Activated CD8-positive, alpha-beta T cell treated with anti-CD3 and anti-CD28 coated beads for 36 hours (primary cell): ENCODE measurements around the gene WDFY2. TPM values are rescaled to one million over a fixed set of nuclear protein-coding genes. Genes with fewer than 3 reads are reported as not detected.
A peak's percentile ranks its signal among the peaks of the same experiment; 100 is the strongest.

Experiments
- ATAC-seq: fragments of 200-7000 bp; cut with Tn5 transposase; one replicate; pipeline ENCODE4 v1.10.0; 2021; ENCODE audit warnings: mild to moderate bottlenecking, moderate library complexity
- CTCF ChIA-PET: fragments of 350-600 bp; sonication (Branson Sonifier 250); formaldehyde crosslinking; loops from one replicate; lab custom pipeline; 2021; ENCODE audit warnings: antibody characterized with exemption; lab: Charles Lee
- POLR2A ChIA-PET: fragments of 350-600 bp; sonication (Branson Sonifier 250); formaldehyde crosslinking; loops from one replicate; lab custom pipeline; 2021; ENCODE audit warnings: antibody characterized with exemption; lab: Charles Lee
- DNase-seq: peaks from one replicate; pipeline ENCODE4 v3.0.0-alpha.2; 2020
- H3K27ac Mint-ChIP-seq: one replicate; pipeline ENCODE4 v1.8.0; 2021; ENCODE audit warnings: mild to moderate bottlenecking, mixed read lengths
- H3K27me3 Mint-ChIP-seq: one replicate; pipeline ENCODE4 v1.8.0; 2021; ENCODE audit warnings: mixed read lengths
- H3K36me3 Mint-ChIP-seq: one replicate; pipeline ENCODE4 v1.8.0; 2021; ENCODE audit warnings: low read depth, mixed read lengths
- H3K4me1 Mint-ChIP-seq: one replicate; pipeline ENCODE4 v1.8.0; 2021; ENCODE audit warnings: low read depth, mixed read lengths
- H3K4me3 Mint-ChIP-seq: one replicate; pipeline ENCODE4 v1.8.0; 2021; ENCODE audit warnings: mild to moderate bottlenecking, moderate library complexity, mixed read lengths
- H3K9me3 Mint-ChIP-seq: one replicate; pipeline ENCODE4 v1.8.0; 2021; ENCODE audit warnings: mixed read lengths
- intact Hi-C: fragments of 100-400 bp; cut with micrococcal nuclease; formaldehyde crosslinking; loops from one replicate; pipeline ENCODE4 v1.10.0; 2022
- total RNA-seq, 2 experiments: library from RNA; stranded (reverse); gene quantifications; one replicate each; pipeline ENCODE4 v1.2.3, GENCODE V29; 2021
- TF ChIP-seq, protein P1 (sequence below): fragments of 200-600 bp; IDR thresholded peaks from one replicate; pipeline ENCODE4 v1.8.0; 2022; ENCODE audit warnings: antibody characterized with exemption, mild to moderate bottlenecking

The WDFY2 gene
- total RNA-seq, 2 experiments from 2014 or later = 11.2 to 11.6 TPM

DNA sequence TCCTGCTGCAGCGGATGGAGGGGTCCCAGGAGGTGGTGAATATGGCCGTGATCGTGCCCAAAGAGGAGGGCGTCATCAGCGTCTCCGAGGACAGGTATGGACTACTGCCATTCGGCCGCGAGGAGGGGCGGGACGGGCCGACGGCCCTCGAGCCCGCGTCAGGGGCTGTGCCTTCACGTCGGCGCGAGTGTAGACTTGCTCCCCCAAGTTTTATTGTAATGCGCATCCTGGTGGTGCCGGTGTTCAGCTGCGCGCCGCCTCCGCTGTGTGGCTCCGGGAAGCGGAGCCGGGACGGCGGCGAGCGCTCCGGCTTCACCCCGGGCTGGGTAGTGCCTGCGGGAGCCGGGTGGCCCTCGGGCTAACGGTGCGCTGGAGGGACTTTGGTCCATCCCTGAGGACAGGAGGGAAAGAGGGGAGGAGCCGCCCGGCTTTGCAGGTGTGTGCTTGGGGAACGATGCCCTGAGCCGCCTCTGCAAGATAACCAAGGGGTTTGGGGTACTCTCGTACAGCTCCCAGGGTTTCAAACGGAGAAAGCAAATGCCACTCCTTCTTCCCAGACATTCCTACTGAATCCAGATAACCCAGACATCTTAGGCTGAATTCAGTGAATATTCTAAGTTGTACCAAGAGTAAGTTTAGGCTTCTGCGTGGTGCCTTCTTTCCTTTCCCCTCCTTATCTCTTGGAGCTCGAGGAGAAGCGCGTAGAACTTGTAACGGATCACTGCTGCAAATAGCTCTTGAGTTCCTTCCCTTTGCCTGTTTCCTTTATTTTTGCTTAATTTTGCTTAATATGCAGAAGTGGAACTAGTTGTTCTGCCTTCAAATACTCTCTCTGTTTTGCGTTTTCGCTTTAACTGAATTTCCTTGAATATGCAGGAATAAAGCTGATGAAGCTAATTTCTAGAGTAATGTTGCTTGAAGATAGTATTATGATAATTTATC lies 740 bp downstream of the WDFY2 start:
- peaks cover 40% of the 10 kb centered on the region for H3K4me1 Mint-ChIP-seq
- peak; percentile 79 for DNase-seq
- TF ChIP-seq, protein P1, sequence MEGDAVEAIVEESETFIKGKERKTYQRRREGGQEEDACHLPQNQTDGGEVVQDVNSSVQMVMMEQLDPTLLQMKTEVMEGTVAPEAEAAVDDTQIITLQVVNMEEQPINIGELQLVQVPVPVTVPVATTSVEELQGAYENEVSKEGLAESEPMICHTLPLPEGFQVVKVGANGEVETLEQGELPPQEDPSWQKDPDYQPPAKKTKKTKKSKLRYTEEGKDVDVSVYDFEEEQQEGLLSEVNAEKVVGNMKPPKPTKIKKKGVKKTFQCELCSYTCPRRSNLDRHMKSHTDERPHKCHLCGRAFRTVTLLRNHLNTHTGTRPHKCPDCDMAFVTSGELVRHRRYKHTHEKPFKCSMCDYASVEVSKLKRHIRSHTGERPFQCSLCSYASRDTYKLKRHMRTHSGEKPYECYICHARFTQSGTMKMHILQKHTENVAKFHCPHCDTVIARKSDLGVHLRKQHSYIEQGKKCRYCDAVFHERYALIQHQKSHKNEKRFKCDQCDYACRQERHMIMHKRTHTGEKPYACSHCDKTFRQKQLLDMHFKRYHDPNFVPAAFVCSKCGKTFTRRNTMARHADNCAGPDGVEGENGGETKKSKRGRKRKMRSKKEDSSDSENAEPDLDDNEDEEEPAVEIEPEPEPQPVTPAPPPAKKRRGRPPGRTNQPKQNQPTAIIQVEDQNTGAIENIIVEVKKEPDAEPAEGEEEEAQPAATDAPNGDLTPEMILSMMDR = peak; percentile 11
- ChIA-PET CTCF (interaction anchor here (1.0 to 3.6 kb wide), 11 partner anchors 11 to 230 kb away, joined by 3 to 17 read pairs (median 5); no protein-coding TSS in a partner anchor), POLR2A (interaction anchor here (0.7 to 3.0 kb wide), 8 partner anchors 10 to 180 kb away, joined by 3 to 18 read pairs (median 4); partner anchors contain the start of gene INTS6)
- H3K27me3 Mint-ChIP-seq = no peaks in the 10 kb centered on the region
- peaks cover 2% of the 10 kb centered on the region for H3K36me3 Mint-ChIP-seq
- intact Hi-C loops = loop anchor here (2.0 to 5.0 kb wide), 2 partner anchors 132 to 217 kb away; partner anchors contain the start of genes DHRS12 and INTS6
- H3K9me3 Mint-ChIP-seq = no peaks in the 10 kb centered on the region
- H3K4me3 Mint-ChIP-seq = peak overlapping the region; percentile 80
- H3K27ac Mint-ChIP-seq = peak overlapping the region; percentile 96
- peak; percentile 24 for ATAC-seq

DNA sequence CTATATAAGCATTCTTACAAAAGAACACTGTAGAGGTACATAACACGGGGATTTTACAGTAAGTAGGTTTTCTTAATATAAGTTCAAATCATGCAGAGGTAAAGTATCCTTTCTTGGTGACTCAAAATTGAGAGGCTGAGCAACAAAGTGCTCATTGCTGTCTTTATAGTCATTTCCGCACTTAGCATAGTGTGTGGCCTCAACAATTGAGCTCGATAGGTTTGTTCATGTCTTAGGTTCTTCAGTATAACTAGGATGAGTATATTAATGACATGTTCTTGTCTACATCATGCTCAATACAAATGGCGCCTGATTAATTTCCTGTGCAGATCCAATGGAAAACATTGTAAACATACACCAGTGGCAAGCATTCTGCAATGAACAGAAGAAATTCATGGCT lies 1.4 kb downstream of the WDFY2 start:
- H3K27me3 Mint-ChIP-seq = no peaks in the 10 kb centered on the region
- intact Hi-C loops = loop anchor here (2.0 to 5.0 kb wide), 2 partner anchors 133 to 217 kb away; partner anchors contain the start of genes DHRS12 and INTS6
- H3K36me3 Mint-ChIP-seq = peaks cover 2% of the 10 kb centered on the region
- TF ChIP-seq, protein P1 = no peak
- no peaks in the 10 kb centered on the region for H3K9me3 Mint-ChIP-seq
- ATAC-seq = no peak
- H3K4me1 Mint-ChIP-seq = peaks cover 46% of the 10 kb centered on the region
- POLR2A ChIA-PET = interaction anchor here (0.9 to 3.0 kb wide), 6 partner anchors 10 to 217 kb away, joined by 4 to 18 read pairs (median 6); partner anchors contain the start of gene INTS6
- H3K27ac Mint-ChIP-seq = no peak overlapping the region
- H3K4me3 Mint-ChIP-seq = peak overlapping the region; percentile 80
- DNase-seq = no peak
- CTCF ChIA-PET = interaction anchor here (1.0 to 3.6 kb wide), 12 partner anchors 10 to 230 kb away, joined by 3 to 17 read pairs (median 5); partner anchors contain the start of gene INTS6

DNA sequence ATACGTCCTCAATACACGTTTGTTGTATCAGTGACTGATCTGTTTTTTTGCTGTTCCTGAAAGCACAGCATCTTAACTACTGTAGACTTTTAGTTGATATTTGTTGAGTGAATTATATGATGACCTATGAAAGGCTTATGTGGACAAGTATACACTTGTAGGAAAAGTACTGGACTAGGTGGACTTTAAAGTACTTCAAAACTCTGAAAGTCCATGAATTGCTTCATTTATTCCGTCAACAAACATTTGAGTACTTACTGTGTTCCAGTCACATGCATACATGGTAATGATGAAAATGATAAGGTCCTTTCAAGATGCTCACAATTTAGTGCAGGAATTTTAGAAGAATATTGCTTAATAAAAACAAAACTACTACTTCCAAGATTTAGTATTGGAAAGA lies 3.1 kb downstream of the WDFY2 start:
- H3K4me3 Mint-ChIP-seq = no peak overlapping the region
- POLR2A ChIA-PET = interaction anchor here (1.0 to 3.0 kb wide), 3 partner anchors 130 to 136 kb away, joined by 3 to 18 read pairs (median 4); partner anchors contain the start of gene INTS6
- H3K36me3 Mint-ChIP-seq = peaks cover 2% of the 10 kb centered on the region
- intact Hi-C loops = loop anchor here (5.0 kb wide), 1 partner anchor 215 kb away; the partner anchor contains the start of gene DHRS12
- CTCF ChIA-PET = interaction anchor here (0.5 to 3.6 kb wide), 3 partner anchors 133 to 210 kb away, joined by 3 to 17 read pairs (median 16); partner anchors contain the start of gene INTS6
- TF ChIP-seq, protein P1 = no peak
- DNase-seq (no peak), ATAC-seq (no peak)
- no peaks in the 10 kb centered on the region for H3K27me3 Mint-ChIP-seq
- no peaks in the 10 kb centered on the region for H3K9me3 Mint-ChIP-seq
- H3K27ac Mint-ChIP-seq = no peak overlapping the region
- H3K4me1 Mint-ChIP-seq = peaks cover 55% of the 10 kb centered on the region

DNA sequence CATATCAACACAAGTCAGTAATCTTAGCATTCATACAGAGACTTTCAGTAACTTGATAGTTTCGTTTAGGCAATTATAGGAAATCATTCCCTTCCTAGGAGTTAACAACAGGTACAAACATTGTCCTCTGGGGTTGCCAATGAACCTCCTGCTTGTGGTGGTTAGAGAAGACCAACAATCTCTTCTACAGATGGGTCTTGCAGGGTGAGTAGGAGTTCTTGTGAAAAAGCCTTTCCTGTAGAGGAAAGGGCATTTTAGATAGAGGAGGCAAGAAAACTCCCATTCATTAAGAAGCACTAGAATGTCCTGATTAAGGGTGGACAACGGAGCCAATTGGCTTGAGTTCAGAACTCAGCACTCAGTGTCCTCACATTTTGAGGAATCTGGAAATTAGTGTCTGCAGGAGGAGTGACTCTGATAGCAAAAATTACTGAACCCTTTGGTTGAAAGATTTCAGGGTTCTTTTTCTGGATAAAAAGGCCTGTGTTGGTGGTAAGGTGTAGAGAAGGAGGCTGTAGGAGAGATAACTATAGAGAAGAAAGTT lies 4.2 kb downstream of the WDFY2 start:
- Mint-ChIP-seq H3K4me3 (no peak overlapping the region), H3K4me1 (peaks cover 48% of the 10 kb centered on the region), H3K36me3 (peaks cover 2% of the 10 kb centered on the region), H3K27me3 (no peaks in the 10 kb centered on the region), H3K9me3 (no peaks in the 10 kb centered on the region), H3K27ac (no peak overlapping the region)
- TF ChIP-seq, protein P1 = no peak
- DNase-seq = no peak
- ChIA-PET POLR2A (interaction anchor here (0.7 kb wide), 1 partner anchor 292 kb away, joined by 3 read pairs; no protein-coding TSS in a partner anchor), CTCF (no interaction called here)
- intact Hi-C loops = loop anchor here (5.0 kb wide), 1 partner anchor 214 kb away; the partner anchor contains the start of gene DHRS12
- no peak for ATAC-seq
